Epidermal melanocyte (primary cell): ENCODE data around the gene APBA2.

ENCODE experiments used
- DNase-seq: peaks from one replicate; pipeline ENCODE4 v3.0.0; 2011; ENCODE audit warnings: low spot score; ENCODE audit not compliant: insufficient read length

Gene APBA2

DNA sequence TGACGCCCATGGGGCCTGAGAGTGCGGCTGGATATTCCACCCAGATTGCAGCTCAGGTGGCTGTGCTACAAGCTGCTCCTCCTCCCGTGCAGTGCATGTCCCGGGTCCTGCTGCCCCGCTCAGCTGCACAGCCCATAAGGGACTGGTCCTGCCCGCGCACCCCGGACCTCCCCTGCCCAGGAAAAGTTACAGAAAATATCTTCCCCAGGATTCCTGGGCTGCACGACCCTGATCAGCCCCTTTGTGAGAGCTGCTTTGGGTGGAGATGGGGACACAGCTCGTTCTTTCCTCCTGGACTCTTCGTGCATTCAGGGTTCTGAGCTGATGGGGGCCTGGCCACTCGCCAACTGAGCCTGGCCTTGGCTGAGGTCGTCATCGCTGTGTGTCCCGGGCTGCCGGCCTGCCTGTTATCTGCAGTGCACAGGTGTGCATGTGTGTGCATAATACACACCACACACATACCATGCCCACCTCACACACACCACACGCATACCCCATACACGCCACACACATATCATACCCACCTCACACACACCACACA, 28.8 kb downstream of the APBA2 start:
- no peak for DNase-seq

DNA sequence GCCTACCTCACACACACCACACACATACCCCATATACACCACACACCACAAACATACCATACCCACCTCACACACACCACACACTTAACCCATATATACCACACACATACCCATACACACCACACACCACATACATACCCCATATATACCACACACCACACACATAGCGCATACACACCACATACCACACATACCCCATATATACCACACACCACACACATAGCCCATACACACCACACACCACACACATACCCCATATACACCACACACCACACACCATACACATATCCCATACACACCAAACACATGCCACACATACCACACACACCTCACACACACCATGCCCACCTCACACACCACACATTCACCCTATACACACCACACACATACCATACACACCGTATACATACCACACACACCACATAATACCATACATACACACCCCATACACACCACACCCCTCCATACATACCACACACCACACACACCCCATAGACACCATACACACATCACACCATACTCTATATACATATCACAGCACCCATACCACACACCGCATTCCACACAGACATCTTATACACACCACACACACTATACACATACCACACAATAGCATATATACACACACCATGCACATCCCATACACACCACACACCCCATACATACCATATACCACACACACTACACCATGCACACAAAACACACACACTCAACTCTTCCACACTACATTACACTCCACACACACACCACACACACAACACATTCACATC, 29.5 kb downstream of the APBA2 start:
- no peak for DNase-seq

DNA sequence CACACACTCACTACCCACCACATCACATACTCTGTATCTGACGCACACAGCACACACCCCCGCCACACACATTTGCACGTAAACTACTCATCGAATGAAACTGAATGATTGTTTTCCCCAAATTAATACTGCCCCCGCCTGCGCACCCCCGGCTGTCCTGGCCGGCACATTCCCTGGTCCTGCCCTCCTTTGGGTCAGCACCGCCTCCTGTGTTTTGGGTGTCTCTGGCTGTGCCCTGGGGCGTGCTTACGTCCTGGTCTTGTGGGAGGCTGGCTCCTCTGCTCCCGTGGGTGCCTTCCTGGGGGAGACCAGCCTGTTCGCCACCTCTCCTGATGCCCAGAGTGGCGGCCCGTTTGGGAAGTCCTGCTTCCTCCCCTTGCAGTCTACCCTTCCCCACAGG, 30.2 kb downstream of the APBA2 start:
- no peak for DNase-seq

DNA sequence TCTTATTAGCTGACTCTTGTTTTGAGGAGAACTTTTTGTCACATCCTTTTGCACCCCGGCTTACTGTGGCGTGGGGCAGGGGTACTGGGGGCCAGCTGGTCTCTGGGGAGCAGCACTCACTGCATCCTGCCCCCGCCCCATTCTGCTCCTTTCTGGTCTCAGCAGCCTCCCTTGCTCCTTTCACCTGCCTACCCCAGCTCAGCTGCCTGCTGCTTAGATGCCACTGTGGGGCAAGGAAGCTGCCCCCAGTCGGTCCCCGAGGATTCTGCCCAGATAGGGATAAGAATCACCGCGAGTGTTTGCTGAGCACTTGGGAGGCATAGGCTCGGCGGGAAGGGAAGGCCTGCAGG, 32.0 kb downstream of the APBA2 start:
- no peak for DNase-seq

DNA sequence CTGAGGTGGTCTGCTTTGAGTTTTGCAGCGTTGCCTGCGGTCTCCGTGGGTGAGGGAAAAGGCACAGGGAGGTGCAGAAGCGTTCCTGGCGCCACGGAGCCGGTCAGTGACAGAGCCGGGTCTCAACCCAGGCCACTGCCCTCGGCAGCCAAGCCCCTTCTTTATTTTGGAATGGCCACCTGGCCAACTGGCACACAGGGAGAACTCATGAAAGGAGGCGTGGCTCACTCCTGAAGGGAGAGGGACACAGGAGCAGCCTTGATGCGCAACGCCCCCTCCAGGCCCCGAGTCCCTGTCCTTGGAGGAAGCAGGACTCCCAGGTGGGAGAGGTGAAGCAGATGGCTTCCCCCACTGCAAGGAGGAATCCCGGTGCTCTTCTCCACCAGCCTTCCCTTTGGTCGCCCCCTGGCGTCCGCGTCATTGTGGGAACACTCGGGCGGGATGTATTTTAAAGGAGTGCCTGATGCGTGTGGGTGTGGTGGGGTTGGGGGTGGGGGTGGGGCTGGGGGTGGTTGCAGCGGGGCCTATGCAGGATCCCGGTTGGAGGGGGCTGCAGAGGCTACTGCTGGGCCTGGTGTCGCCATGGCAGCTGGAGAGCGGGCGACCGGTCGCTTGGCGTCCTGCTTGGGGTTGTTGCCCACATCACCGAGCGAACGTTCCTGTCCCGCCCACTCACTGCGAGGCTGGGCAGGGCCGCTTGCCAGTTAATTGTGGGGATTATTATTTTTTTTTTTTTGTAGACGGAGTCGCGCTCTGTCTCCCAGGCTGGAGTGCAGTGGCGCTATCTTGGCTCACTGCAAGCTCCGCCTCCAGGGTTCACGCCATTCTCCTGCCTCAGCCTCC, 32.6 kb downstream of the APBA2 start:
- DNase-seq, result no peak

DNA sequence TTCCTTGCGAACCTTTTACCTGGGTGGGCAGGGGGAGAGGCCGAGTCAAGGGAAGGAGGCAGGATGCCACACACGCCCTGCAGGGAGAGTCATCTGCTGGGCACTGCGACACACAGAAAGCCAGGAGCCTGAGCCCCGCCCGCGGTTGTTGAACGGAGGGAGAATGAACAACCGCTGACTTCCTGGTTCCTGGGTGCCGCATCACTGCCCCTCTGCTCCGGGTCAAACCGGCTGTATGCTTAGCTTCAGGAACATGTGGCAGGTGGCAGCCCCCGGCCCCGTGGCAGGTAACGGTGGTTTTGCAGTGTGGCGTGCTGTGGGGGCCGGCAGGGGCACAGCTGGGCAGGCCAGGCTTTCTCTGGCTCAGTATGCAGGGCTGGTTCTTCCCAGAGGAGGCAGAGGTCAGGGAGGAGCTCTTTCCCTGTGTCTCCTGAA, 33.4 kb downstream of the APBA2 start:
- DNase-seq, result no peak

DNA sequence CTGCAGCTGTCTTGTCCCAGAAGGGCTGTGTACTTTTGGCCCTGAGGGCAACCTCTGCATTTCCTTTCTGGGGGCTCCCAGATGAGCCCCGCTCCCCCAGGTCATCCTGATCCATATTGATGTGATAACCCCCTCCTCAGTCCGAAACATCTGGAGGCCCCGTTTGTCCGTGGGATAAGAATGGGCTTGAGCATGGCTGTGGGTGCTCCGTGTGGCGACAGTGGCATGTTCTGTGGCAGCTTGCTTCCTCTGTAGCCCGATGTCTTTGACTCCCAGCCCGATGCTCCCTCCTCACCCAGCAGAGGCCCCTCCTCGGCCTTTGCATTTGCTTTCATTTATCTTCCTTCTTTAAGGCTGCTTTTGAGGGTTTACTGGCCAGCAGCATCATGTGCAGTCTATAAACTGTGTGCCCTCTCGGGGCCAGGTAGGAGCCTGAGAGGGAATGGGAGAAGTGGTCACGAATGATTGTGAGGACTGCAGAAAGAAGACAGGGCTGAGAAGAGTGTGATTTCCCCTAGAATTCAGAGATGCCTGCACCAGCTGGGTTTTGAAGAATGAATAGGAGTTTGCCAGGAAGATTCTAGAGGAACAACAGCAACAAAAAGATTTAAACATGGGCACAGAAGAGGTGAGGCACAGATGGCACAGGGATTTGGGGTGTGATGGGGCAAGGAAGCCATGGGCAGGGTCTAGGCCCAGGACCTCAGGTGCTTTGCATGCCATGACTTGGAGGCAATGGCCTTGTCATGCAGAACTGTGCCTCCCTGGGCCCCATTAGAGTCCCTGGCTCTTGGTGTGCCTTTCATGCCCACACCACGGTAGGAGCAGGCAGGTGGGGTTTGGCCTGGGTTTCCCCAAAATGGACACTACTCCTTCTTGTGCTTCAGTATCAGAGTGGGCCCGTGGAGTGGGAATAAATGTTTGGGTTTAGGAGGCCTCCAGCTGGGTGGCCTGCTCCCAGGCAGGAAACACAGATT, 34.2 kb downstream of the APBA2 start:
- no peak for DNase-seq

DNA sequence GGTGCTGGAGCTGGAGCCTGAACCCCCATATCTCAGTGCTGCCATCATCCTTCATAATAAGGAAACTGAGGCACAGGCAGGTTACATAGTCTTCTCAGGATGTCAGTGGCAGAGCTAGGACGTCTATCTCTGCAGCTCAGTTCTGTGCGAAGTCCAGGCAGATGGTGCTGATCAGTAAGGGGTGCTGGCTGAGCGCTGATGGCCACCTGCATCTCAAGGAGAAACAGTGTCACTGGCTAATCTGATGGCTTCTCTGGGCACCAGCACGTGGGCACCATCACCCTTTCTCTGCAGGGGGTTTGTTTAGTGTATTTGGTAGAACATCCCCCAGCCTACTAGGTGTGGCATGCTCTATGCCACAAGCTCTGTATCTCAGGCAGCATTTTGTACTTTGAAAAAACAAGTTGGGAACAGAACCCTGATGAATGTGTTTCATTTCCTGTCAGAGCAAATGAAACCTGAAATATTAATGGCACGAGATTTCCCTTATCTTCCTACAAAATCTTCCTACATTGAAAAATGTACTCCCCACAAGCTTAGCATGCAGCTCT, 35.1 kb downstream of the APBA2 start:
- DNase-seq, result no peak

DNA sequence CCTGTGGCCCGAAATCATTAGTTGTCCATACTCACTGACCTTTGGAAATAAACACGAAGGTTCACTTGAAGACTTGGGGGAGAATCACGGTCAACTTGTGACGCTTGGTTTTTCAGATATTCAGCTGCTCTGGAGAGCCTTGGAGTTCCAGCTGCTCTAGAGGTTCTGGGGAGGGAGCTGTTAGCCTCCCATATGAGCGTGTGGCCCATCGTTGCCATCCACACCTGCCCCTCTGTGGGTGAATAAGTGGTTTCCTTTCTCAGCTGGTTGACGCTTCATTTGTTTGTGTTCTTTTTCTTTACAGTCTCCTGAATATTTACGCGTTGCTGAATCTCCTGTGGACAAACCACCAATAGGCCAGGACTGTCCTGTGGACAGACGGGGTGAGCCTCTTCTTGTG, 35.6 kb downstream of the APBA2 start:
- DNase-seq, result no peak

DNA sequence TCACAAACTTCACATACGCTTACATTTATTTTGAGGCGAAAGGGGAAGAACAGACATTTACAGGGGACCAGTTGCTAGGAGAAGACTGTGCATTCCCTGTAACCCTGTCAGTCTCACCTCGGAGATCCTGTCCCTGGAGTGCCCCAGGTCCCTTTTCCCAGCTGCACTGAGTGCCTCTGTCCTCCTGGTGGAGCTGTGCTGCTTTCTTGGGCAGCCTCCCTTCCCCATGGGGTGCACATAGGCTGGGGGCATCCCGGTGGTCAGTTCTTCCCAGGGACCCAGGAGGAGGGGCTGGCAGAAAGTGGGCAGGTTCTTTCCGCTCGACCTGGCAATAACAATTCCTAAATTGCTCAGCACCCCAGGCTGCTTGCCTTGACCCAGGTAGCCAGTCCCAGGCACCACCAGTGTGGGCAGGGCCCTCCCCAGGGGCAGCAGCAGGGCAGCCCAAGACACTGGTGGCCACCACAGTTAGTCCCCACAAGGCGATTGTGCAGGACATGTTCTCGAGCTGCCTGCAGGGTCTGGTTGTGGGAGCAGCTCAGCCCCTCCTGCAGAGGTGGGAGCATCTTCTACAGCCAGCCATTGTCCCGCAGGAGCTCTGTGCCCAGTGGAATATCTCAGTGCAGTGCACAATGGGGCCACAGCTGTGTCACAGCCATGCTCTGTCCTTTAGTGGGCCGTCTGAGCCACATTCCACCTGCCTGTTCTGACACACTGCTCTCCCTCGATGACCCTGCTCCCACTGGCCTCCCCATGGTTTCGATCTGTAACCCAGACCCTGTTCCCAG, 36.3 kb downstream of the APBA2 start:
- DNase-seq, result no peak

DNA sequence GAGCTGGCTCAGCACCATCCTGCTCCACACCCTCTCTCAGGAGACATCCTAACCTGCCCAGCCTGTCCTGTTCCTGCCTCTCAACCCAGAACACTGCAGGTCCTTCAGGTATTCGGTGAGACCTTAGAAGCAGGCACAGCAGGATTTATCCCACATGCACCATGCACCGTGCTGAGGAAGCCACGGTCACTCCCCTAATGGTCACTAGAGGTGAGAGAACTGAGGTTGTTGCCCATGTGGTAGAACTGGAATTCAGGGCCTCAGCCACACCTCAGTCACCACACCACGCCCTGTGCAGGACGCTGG, 36.9 kb downstream of the APBA2 start:
- DNase-seq, result no peak

DNA sequence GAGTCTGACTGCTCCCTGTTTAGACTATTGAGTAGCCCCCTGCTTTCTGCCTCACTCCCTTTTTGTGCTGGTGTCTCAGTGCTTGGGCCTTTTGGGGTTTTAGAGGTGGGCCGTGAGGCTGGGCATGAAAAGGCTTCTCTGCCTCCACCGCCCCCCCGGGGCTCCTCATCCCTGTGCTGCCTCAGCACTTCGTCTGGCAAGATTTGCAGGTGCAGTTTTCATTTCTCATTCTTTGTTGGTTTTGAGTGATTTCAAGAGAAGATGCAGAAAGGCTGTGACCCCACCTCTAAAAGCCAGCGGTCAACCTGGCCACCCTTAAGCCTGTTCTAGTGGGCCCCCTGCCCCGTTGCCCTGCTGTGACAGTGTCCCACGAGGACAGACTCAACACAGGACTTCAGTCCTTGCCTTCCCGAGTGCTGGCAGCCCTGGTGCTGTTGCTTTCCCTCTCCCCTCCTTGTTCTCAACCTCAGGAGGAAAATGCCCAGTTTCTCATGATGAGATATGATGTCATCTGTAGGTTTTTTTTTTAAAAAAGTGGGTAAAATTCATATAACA, 38.0 kb downstream of the APBA2 start:
- DNase-seq, result no peak

DNA sequence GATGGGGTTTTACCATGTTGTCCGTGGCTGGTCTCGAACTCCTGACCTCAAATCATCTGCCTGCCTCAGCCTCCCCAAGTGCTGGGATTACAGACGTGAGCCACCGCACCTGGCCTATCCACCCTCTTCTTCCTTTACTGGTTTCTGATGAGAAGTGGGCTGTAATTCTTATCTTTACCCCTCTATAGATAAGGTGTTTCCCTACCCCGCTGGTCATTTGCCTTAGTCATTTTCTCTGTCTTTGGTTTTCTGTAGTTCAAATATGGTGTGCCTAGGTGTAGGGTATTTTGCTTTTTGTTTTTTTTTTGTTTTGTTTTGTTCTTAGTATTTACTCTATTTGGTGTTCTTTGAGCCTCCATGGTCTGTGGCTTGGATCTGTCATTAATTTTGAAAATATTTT, 41.3 kb downstream of the APBA2 start:
- DNase-seq, result no peak

DNA sequence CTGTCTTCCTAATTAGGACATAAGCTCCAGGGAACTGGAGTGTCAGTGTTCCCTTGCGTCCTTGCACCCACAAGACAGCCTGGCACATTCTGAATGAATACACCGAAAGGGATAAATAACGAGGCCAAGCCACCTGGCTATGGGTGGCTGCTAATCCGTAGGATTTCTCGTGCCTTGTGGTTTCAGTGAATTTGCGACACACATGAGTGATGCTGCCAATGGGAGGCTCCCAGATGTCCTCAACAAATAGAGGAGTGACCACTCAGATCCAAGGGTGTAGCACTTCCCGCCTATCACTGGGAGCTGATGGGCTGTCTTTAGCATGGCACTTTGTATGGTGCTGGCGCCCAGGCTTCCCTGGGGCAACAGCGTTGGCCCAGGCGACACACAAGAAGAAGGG, 43.4 kb downstream of the APBA2 start:
- no peak for DNase-seq

DNA sequence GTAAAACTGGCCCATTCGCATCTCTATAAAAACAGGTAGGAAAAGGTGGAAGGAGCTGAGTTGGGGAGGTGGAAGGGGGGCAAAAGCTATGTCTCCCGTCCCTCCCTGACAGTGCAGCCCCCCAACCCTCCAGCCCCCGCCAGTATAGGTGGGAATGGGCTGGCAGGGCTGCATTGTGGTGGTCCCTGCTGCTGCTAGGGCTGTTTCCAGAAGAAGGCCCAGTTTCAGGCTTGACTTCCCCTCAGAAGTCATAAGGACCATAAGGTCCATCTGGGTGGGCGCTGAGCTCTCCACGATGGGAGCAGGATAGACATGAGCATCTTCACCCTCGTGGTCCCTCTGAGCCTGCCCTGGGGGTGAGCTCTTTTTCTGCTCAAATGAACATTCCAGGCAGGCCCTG, 44.2 kb downstream of the APBA2 start:
- DNase-seq, result no peak

DNA sequence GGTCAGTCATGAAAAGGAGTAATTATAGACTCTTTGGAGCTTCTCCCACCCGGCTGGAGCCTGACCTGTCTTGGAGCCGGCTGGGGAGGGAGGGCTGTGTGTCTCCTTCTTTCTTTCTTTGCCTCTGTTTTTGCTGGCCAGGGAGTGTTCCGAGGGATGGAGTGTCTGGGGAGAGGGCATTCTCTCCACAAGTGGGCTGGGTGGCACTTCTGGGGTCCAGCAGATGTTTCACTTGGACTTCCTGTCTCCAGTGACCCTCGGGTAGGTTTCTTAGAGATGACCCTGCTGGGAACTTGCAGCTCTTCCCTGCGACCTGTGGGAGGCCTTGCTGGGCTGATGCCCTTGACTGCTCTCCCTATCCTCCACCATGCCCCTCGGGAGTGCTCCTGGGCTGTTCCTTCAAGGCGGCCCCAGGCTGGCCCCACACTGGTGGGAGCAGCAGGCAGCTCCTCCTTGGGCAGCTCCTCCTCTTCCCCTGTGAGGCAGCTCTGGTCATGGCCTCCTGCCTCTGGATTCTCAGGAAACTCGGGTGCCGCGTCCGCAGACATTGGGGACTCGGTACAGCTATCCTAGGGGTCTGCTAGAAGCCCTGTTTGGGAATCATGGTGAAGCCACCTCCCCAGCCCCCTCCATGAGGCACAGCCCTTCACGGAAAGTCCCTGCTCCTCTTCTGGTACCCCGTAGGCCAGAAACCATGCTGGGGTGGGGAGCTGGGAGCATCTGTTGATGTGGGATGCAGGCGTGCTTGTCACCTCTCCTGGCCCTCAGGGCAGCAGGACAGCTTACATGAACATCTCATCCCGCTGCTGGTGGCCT, 44.9 kb downstream of the APBA2 start:
- DNase-seq, result no peak

DNA sequence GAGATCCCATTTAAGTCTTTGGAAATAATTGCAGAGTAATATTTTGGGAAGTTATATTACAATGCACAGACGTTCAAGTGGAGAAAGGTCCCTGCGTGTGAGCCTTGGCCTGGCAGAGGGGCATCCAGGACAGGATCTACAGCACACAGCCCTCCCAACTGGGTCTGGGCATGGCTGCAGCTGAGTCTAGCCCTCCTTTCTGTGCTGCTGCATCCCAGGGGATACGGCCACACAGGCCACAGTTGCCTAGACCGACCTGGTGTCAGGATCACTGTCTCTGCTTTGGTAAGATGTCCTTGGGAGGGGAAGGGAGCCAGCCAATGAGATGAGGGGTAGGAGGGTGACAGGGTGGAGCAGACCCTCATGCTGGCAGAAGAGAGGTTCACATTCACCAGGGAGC, 46.1 kb downstream of the APBA2 start:
- DNase-seq, result no peak

DNA sequence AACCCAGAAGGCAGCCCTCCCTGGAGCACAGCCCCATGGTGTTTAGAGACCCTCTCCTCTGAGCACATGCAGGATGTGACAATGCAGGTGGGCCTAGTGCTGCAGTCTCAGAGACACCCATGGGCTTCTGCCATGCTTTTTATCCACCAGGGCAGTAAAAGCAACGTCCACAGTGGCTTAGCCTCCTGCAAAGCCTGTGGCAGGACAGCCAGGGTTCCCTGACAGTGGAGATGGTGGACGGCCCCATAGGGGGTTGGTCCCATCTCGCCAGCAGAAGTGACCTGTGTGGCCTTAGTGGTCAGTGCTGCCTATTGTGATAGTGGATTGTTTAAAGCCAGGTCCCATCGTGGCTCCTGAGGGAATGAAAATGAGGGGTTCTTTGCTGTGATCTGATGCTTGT, 46.6 kb downstream of the APBA2 start:
- DNase-seq, result no peak

DNA sequence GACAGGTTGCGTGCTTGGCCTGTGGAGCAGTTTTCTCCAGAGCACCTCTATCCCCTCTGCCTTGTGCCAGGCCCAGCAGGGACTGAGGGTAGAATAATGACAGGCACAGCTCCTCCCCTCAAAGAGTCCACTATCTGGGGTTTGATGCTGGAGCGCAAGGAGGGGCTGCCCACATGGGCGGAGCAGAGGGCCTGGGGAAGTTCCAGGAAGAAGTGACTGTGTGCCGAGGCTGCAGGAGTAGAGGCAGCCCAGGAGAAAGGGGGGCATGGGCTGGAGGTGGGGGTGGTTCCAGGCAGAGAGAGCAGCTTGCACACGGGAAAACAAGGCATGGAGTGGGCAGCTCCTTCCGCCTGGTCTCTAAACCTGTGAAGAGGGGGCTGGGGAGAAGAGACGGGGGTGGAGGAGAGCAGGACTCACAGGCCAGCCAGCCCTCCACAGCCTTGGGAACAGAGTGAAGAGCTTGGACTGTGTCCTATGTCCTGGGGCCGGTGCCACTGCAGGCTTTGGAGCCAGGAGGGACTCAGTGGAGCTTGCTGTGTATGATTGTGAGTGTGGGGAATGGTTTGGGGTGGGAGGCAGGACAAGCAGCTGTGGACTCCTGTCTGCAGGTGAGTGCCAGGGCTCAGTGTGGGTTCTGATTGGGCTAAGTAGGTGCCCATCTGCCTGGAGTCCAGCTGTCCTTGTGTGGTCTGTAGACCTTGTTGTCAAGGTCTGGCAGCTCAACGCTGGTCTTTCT, 48.1 kb downstream of the APBA2 start:
- DNase-seq, result no peak
